Osteocyte (in vitro differentiated cells): Measurements from ENCODE around the gene SPPL2A. TPM values are rescaled to one million over a fixed set of nuclear protein-coding genes. Genes with fewer than 3 reads are reported as not detected.

Experiments used
- DNase-seq: peaks from one replicate; pipeline ENCODE4 v3.0.0; 2021; ENCODE audit warnings: mixed read lengths; ENCODE audit not compliant: unreplicated experiment; ENCODE audit errors: extremely low spot score
- H3K27ac Mint-ChIP-seq: one replicate; pipeline ENCODE4 v1.8.0; 2021; ENCODE audit warnings: mild to moderate bottlenecking, mixed read lengths; ENCODE audit not compliant: unreplicated experiment
- H3K27me3 Mint-ChIP-seq: one replicate; pipeline ENCODE4 v1.8.0; 2021; ENCODE audit warnings: mixed read lengths; ENCODE audit not compliant: unreplicated experiment
- H3K36me3 Mint-ChIP-seq: one replicate; pipeline ENCODE4 v1.8.0; 2021; ENCODE audit warnings: mixed read lengths; ENCODE audit not compliant: unreplicated experiment
- H3K4me1 Mint-ChIP-seq: one replicate; pipeline ENCODE4 v1.8.0; 2021; ENCODE audit warnings: mixed read lengths; ENCODE audit not compliant: unreplicated experiment
- H3K4me3 Mint-ChIP-seq: one replicate; pipeline ENCODE4 v1.8.0; 2021; ENCODE audit warnings: mild to moderate bottlenecking, moderate library complexity, mixed read lengths; ENCODE audit not compliant: unreplicated experiment
- H3K9me3 Mint-ChIP-seq: one replicate; pipeline ENCODE4 v1.8.0; 2021; ENCODE audit warnings: mixed read lengths; ENCODE audit not compliant: unreplicated experiment
- CTCF ChIP-seq: fragments of 200-600 bp; sonication (generic); IDR thresholded peaks from 2 replicates; pipeline ENCODE4 v1.5.0; 2021; ENCODE audit warnings: antibody characterized with exemption, mild to moderate bottlenecking, moderate library complexity
- total RNA-seq: library from RNA; stranded (reverse); gene quantifications from 2 replicates; pipeline ENCODE4 v1.2.1, GENCODE V29; 2021

SPPL2A gene
- total RNA-seq, 1 donor from 2014 or later = 118 TPM

GRCh38 chr15:50665938-50666337 lies 99.6 kb downstream of the SPPL2A start:
- peaks cover 18% of the 10 kb centered on the region for H3K36me3 Mint-ChIP-seq
- no peaks in the 10 kb centered on the region for H3K9me3 Mint-ChIP-seq
- H3K4me3 Mint-ChIP-seq = no peak overlapping the region
- no peak for TF ChIP-seq CTCF
- peak overlapping the region; percentile 13 for H3K27ac Mint-ChIP-seq
- no peaks in the 10 kb centered on the region for H3K27me3 Mint-ChIP-seq
- DNase-seq = no peak
- H3K4me1 Mint-ChIP-seq = no peaks in the 10 kb centered on the region

GRCh38 chr15:50655555-50655954 lies 110.0 kb downstream of the SPPL2A start:
- Mint-ChIP-seq H3K27me3 (no peaks in the 10 kb centered on the region), H3K9me3 (no peaks in the 10 kb centered on the region), H3K4me1 (no peaks in the 10 kb centered on the region), H3K27ac (no peak overlapping the region), H3K36me3 (peaks cover 42% of the 10 kb centered on the region), H3K4me3 (no peak overlapping the region)
- no peak for TF ChIP-seq CTCF
- no peak for DNase-seq

GRCh38 chr15:50653156-50653743 lies 112.3 kb downstream of the SPPL2A start:
- H3K36me3 Mint-ChIP-seq = peaks cover 44% of the 10 kb centered on the region
- no peaks in the 10 kb centered on the region for H3K9me3 Mint-ChIP-seq
- no peak overlapping the region for H3K27ac Mint-ChIP-seq
- no peak for TF ChIP-seq CTCF
- no peak for DNase-seq
- no peaks in the 10 kb centered on the region for H3K27me3 Mint-ChIP-seq
- no peaks in the 10 kb centered on the region for H3K4me1 Mint-ChIP-seq
- no peak overlapping the region for H3K4me3 Mint-ChIP-seq

GRCh38 chr15:50652671-50653070 lies 112.8 kb downstream of the SPPL2A start:
- no peak for DNase-seq
- H3K4me3 Mint-ChIP-seq = no peak overlapping the region
- no peaks in the 10 kb centered on the region for H3K9me3 Mint-ChIP-seq
- TF ChIP-seq CTCF = no peak
- H3K27ac Mint-ChIP-seq = no peak overlapping the region
- no peaks in the 10 kb centered on the region for H3K4me1 Mint-ChIP-seq
- no peaks in the 10 kb centered on the region for H3K27me3 Mint-ChIP-seq
- peaks cover 44% of the 10 kb centered on the region for H3K36me3 Mint-ChIP-seq

Other genes with a start within 250 kb of the SPPL2A start
- gene USP50, start 219.0 kb downstream of the SPPL2A start, total RNA-seq = 0.47 and 2.0 TPM in 2 replicates
- gene TRPM7, start 78.9 kb downstream of the SPPL2A start, total RNA-seq = 51.8 and 53.6 TPM in 2 replicates
- gene AP4E1, start 143.0 kb upstream of the SPPL2A start, total RNA-seq = 12.3 and 12.4 TPM in 2 replicates